Measurements from ENCODE around the gene CA5A.

DNA sequence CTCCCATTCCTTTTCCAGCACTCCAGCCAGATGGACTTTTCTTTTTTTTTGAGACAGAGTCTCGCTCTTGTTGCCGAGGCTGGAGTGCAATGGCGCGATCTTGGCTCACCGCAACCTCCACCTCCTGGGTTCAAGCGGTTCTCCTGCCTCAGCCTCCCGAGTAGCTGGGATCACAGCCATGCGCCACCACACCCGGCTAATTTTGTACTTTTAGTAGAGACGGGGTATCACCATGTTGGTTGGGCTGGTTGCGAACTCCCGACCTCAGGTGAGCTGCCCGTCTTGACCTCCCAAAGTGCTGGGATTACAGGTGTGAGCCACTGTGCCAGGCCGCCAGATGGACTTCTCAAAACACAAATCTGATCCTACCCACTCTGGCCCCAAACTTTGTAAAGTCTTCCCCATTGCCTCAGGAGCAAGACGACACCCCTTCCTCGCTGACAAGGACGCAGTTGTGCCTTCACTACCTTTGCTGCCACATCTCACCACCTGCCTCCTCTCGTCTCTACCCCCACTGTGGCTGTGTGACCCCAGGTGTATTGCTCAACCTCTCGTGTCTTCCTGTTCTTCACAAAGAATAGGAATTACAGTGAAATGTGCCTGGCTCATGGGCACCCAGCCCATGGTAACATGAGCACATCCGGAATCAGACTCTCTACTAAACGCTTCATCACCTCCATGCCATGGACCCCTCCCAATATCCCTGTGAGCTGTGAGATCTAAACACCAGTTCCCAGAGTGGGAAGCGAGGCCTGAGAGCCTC, 11.2 kb upstream of the CA5A start:
- TF ChIP-seq POLR2AphosphoS5 (IDR thresholded peaks at IDR 0.05; ENCODE audit: low read depth): no peak
- TF ChIP-seq, protein P1, sequence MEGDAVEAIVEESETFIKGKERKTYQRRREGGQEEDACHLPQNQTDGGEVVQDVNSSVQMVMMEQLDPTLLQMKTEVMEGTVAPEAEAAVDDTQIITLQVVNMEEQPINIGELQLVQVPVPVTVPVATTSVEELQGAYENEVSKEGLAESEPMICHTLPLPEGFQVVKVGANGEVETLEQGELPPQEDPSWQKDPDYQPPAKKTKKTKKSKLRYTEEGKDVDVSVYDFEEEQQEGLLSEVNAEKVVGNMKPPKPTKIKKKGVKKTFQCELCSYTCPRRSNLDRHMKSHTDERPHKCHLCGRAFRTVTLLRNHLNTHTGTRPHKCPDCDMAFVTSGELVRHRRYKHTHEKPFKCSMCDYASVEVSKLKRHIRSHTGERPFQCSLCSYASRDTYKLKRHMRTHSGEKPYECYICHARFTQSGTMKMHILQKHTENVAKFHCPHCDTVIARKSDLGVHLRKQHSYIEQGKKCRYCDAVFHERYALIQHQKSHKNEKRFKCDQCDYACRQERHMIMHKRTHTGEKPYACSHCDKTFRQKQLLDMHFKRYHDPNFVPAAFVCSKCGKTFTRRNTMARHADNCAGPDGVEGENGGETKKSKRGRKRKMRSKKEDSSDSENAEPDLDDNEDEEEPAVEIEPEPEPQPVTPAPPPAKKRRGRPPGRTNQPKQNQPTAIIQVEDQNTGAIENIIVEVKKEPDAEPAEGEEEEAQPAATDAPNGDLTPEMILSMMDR (IDR thresholded peaks at IDR 0.05; ENCODE audit: insufficient read depth, low read length): no peak
- TF ChIP-seq, protein P2, sequence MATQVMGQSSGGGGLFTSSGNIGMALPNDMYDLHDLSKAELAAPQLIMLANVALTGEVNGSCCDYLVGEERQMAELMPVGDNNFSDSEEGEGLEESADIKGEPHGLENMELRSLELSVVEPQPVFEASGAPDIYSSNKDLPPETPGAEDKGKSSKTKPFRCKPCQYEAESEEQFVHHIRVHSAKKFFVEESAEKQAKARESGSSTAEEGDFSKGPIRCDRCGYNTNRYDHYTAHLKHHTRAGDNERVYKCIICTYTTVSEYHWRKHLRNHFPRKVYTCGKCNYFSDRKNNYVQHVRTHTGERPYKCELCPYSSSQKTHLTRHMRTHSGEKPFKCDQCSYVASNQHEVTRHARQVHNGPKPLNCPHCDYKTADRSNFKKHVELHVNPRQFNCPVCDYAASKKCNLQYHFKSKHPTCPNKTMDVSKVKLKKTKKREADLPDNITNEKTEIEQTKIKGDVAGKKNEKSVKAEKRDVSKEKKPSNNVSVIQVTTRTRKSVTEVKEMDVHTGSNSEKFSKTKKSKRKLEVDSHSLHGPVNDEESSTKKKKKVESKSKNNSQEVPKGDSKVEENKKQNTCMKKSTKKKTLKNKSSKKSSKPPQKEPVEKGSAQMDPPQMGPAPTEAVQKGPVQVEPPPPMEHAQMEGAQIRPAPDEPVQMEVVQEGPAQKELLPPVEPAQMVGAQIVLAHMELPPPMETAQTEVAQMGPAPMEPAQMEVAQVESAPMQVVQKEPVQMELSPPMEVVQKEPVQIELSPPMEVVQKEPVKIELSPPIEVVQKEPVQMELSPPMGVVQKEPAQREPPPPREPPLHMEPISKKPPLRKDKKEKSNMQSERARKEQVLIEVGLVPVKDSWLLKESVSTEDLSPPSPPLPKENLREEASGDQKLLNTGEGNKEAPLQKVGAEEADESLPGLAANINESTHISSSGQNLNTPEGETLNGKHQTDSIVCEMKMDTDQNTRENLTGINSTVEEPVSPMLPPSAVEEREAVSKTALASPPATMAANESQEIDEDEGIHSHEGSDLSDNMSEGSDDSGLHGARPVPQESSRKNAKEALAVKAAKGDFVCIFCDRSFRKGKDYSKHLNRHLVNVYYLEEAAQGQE (IDR thresholded peaks at IDR 0.05; ENCODE audit: insufficient replicate concordance, low read depth): no peak
- no peak for TF ChIP-seq GABPA (IDR thresholded peaks at IDR 0.05; ENCODE audit: low read depth)

Measured in HL-60 (cell line).